ENCODE data around the gene TIMELESS. TPM values are rescaled to one million over a fixed set of nuclear protein-coding genes. Genes with fewer than 3 reads are reported as not detected.
A peak's percentile ranks its signal among the peaks of the same experiment; 100 is the strongest.

The TIMELESS gene
- total and polyA plus RNA-seq, 9 of the 15 experiments (the other 6 are each of a cell fraction or from before 2014, with no cell fraction given), result 11.9 to 59.2 (median 35.8) TPM

GRCh38 chr12:56468216-56469006, 19.2 kb upstream of the TIMELESS start, which contains the start of gene SPRYD4 (continued):
- TF ChIP-seq PRDM10 (IDR thresholded peaks at IDR 0.05; ENCODE audit: partially characterized antibody), result no peak
- TF ChIP-seq CEBPG (CRISPR knock-in tag; IDR thresholded peaks at IDR 0.05), result no peak
- TF ChIP-seq CEBPG (tag; conservative IDR thresholded peaks at IDR 0.05 in 1 of 2, IDR thresholded peaks at IDR 0.05 in 1 of 2), result no peak
- TF ChIP-seq MEF2A (IDR thresholded peaks at IDR 0.05; ENCODE audit: control insufficient read depth, low read depth, low read length), result 0 out of 2 replicates have a peak, but pooled peaks have one; percentile 35
- no peak for TF ChIP-seq CLOCK (CRISPR knock-in tag; IDR thresholded peaks at IDR 0.05; ENCODE audit: borderline replicate concordance)
- TF ChIP-seq ZNF134 (CRISPR knock-in tag; conservative IDR thresholded peaks at IDR 0.05), result no peak
- no peak; the same call in 1 of the 2 replicates for TF ChIP-seq FOXP4 (CRISPR knock-in tag; IDR thresholded peaks at IDR 0.05; ENCODE audit: borderline replicate concordance)
- TF ChIP-seq TCF7L2 (IDR thresholded peaks at IDR 0.05; ENCODE audit: low read depth, low read length), result no peak
- TF ChIP-seq PHB (CRISPR knock-in tag; IDR thresholded peaks at IDR 0.05), result no peak
- TF ChIP-seq MAX (CRISPR knock-in tag; IDR thresholded peaks at IDR 0.05), result peak; percentile 100
- TF ChIP-seq HNRNPH1 (optimal IDR thresholded peaks at IDR 0.05; ENCODE audit: low read depth, low read length), result no peak
- TF ChIP-seq MAFF (IDR thresholded peaks at IDR 0.05; ENCODE audit: low read length), result no peak
- TF ChIP-seq ZNF79 (CRISPR knock-in tag; IDR thresholded peaks at IDR 0.05; ENCODE audit: low read depth), result no peak
- peak; percentile 85 for TF ChIP-seq POLR2H (tag; IDR thresholded peaks at IDR 0.05; ENCODE audit: low read depth)
- TF ChIP-seq ZFP91 (CRISPR knock-in tag; IDR thresholded peaks at IDR 0.05), result no peak
- no peak for TF ChIP-seq ZNF224 (CRISPR knock-in tag; IDR thresholded peaks at IDR 0.05)
